HAP-1 (cell line): ENCODE data around the gene GCC2.
"Not testable (repeated sequence)": the region's sequence is repeated elsewhere in the genome, so short reads cannot be mapped to it uniquely, and the experiment has no call there.

Source experiments
- DNase-seq, 2 experiments: peaks; one replicate each; pipeline ENCODE4 v3.0.0-alpha.2; 2016 to 2020; ENCODE audit warnings: low spot score in 2 of 2
- H3K27me3 ChIP-seq: fragments of 250-450 bp; sonication (Bioruptor Pico); 2 replicates; pipeline ENCODE4 v1.5.1; 2020; ENCODE audit warnings: low read depth, mild to moderate bottlenecking, moderate library complexity
- H3K36me3 ChIP-seq: fragments of 250-450 bp; sonication (Bioruptor Pico); replicated peaks from 2 replicates; pipeline ENCODE4 v1.5.1; 2020; ENCODE audit warnings: mild to moderate bottlenecking
- H3K4me1 ChIP-seq: fragments of 250-450 bp; sonication (Bioruptor Pico); 2 replicates; pipeline ENCODE4 v1.5.1; 2020; ENCODE audit warnings: mild to moderate bottlenecking
- H3K4me3 ChIP-seq: fragments of 250-450 bp; sonication (Bioruptor Pico); 2 replicates; pipeline ENCODE4 v1.5.1; 2020; ENCODE audit warnings: mild to moderate bottlenecking, moderate library complexity
- H3K9me3 ChIP-seq: fragments of 250-450 bp; sonication (Bioruptor Pico); 2 replicates; pipeline ENCODE4 v1.5.1; 2020; ENCODE audit warnings: mild to moderate bottlenecking, moderate library complexity
- in situ Hi-C: fragments of 300-500 bp; cut with MboI; formaldehyde crosslinking; loops from 3 replicates; pipeline ENCODE4 v1.14.3; 2020; ENCODE audit warnings: low sequenced_read_pairs, inconsistent platforms, mixed read lengths

The GCC2 gene

DNA sequence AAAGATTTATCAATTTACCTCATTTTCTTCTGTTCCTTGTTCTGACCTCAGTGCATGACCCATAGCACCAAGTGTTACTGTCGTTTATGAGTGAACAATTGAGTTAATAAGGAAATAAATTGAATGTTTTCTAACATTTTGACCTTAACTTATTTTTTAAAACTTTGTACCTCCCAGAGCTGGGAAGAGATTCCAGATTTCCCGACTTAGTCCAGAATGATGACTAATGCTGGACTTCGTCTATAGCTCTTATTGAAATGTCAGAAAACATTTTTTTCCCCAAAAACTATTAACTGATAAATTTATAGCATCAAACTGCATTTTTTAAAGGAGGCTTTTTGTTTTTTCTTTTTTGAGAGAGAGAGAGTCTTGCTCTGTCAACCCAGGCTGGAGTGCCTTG lies 63.4 kb downstream of the GCC2 start:
- in situ Hi-C loops, DNase-seq, H3K9me3 ChIP-seq, H3K27me3 ChIP-seq, H3K36me3 ChIP-seq, H3K4me3 ChIP-seq, H3K4me1 ChIP-seq: not testable (repeated sequence)

GRCh38 chr2:108514478-108514877 lies 65.5 kb downstream of the GCC2 start:
- in situ Hi-C loops, DNase-seq: not testable (repeated sequence)

GRCh38 chr2:108524688-108525087 lies 75.7 kb downstream of the GCC2 start:
- H3K4me3 ChIP-seq, DNase-seq, H3K9me3 ChIP-seq, H3K27me3 ChIP-seq, in situ Hi-C loops, H3K36me3 ChIP-seq, H3K4me1 ChIP-seq: not testable (repeated sequence)

More at GRCh38 chr2:108514478-108514877, 65.5 kb downstream of the GCC2 start:
- H3K27me3 ChIP-seq, H3K4me3 ChIP-seq, H3K9me3 ChIP-seq, H3K36me3 ChIP-seq, H3K4me1 ChIP-seq: not testable (repeated sequence)

GRCh38 chr2:108525258-108525657 lies 76.3 kb downstream of the GCC2 start:
- in situ Hi-C loops, H3K36me3 ChIP-seq, DNase-seq, H3K4me3 ChIP-seq, H3K9me3 ChIP-seq, H3K27me3 ChIP-seq, H3K4me1 ChIP-seq: not testable (repeated sequence)

GRCh38 chr2:108531674-108532055 lies 82.7 kb downstream of the GCC2 start:
- Histone ChIP-seq H3K4me1 (peaks cover 6% of the 10 kb centered on the region), H3K27me3 (no peaks in the 10 kb centered on the region), H3K4me3 (no peak overlapping the region), H3K9me3 (no peaks in the 10 kb centered on the region), H3K36me3 (no peaks in the 10 kb centered on the region)
- no peak for DNase-seq
- in situ Hi-C loops: no loop called here

DNA sequence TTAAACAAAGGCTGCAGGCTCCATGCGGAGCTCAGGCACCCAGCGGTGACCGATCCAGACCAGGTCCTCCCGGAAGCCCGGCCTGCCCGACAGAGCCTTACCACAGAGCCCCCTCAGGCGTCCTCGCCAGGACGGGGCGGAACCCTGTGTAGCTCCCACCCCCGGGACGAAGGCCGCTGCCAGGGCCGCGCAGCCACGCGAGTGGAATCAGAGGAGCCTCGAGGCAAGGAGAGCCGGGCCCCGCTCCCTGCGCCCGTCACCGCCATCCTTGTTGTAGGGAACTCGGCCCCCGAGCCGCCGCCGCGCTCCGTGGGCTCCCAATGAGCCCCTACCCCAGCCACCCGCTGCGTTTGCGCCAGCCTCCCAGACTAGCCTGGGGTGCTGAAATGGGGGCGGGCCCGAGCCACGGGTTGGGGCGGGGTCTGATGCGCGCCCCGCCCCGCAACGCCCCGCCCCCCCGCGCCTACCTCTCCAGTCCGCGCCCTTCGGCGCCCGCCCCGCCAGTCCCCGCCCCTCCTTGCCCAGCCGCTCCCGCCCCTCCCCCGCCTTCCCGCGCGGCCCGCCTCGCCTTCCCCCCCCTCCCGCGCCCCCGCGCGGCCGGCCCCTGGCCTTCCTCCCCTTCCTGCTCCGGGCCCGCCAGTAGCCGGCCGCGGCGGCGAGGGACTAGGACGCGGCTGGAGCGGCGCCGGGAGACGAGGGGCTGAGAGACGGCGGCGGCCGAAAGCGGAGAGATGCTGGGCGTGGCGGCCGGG lies 85.0 kb downstream of the GCC2 start, which contains the start of gene LIMS1:
Gene LIMS1 (plus strand): TSS at position 639 of the 752 bp plus-strand sequence. CDS start 93 bp downstream, at position 732.
- in situ Hi-C loops: no loop called here
- DNase-seq: peak; percentile 85 to 94
- Histone ChIP-seq H3K27me3 (no peaks in the 10 kb centered on the region), H3K4me3 (peak within 1 kb of the TSS; percentile 77), H3K4me1 (peaks cover 17% of the 10 kb centered on the region), H3K36me3 (no peaks in the 10 kb centered on the region), H3K9me3 (no peaks in the 10 kb centered on the region)

DNA sequence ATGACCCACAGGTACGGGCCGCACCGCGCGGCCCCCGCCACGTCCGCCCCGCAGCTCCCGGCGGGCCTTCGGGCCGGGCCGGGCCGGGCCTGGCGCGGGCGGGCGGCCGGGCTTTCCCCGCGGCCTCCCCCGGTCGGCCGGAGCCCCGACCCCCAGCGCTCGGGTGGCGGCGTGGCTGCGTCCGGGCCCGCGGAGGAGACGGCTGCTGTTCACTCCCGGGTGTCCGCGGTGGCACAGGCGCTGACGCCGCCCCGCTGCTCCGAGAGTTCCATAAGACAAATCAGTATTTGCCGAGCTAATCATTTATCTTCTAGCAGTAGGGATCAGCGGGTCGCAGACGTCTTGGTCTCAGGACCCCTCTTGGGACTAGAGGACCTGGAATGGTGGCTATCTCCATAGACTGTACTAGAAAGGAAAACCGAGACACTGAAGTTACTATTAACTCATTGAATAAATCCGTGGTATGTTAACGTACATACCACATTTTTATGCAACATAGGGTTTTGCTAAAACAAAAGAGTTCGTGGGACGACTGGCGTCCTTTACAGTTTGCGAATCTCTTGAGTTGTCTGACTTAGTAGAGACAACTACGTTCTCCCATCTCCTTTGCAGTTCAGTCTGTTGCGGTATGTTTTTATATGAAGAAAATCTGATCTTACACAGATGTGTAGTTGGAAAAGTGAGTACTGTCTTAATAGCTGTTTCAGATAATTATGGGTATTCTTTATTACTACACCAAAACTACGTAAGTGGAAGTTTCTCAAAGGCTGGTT lies 85.8 kb downstream of the GCC2 start:
- H3K27me3 ChIP-seq: no peaks in the 10 kb centered on the region
- in situ Hi-C loops: no loop called here
- peak overlapping the region; percentile 77 for H3K4me3 ChIP-seq
- H3K4me1 ChIP-seq: peaks cover 17% of the 10 kb centered on the region
- H3K36me3 ChIP-seq: no peaks in the 10 kb centered on the region
- peak; percentile 38 to 58 for DNase-seq
- H3K9me3 ChIP-seq: no peaks in the 10 kb centered on the region

GRCh38 chr2:108535357-108535631 lies 86.3 kb downstream of the GCC2 start:
- no peaks in the 10 kb centered on the region for H3K36me3 ChIP-seq
- peak overlapping the region; percentile 77 for H3K4me3 ChIP-seq
- DNase-seq: no peak
- no peaks in the 10 kb centered on the region for H3K27me3 ChIP-seq
- no peaks in the 10 kb centered on the region for H3K9me3 ChIP-seq
- in situ Hi-C loops: no loop called here
- H3K4me1 ChIP-seq: peaks cover 17% of the 10 kb centered on the region

GRCh38 chr2:108536133-108536780 lies 87.3 kb downstream of the GCC2 start:
- in situ Hi-C loops: no loop called here
- no peak for DNase-seq
- Histone ChIP-seq H3K36me3 (no peaks in the 10 kb centered on the region; the same call in 1 of the 2 replicates), H3K27me3 (no peaks in the 10 kb centered on the region), H3K4me3 (peak overlapping the region; percentile 77; the same call in 1 of the 2 replicates), H3K4me1 (peaks cover 14% of the 10 kb centered on the region), H3K9me3 (no peaks in the 10 kb centered on the region)

- no peak for DNase-seq
- no peak overlapping the region for H3K4me3 ChIP-seq
- in situ Hi-C loops: no loop called here
- H3K4me1 ChIP-seq: peaks cover 14% of the 10 kb centered on the region
- no peaks in the 10 kb centered on the region; the same call in 1 of the 2 replicates for H3K36me3 ChIP-seq
- no peaks in the 10 kb centered on the region for H3K9me3 ChIP-seq
- H3K27me3 ChIP-seq: no peaks in the 10 kb centered on the region
Observed at GRCh38 chr2:108536911-108537310, 87.9 kb downstream of the GCC2 start.

DNA sequence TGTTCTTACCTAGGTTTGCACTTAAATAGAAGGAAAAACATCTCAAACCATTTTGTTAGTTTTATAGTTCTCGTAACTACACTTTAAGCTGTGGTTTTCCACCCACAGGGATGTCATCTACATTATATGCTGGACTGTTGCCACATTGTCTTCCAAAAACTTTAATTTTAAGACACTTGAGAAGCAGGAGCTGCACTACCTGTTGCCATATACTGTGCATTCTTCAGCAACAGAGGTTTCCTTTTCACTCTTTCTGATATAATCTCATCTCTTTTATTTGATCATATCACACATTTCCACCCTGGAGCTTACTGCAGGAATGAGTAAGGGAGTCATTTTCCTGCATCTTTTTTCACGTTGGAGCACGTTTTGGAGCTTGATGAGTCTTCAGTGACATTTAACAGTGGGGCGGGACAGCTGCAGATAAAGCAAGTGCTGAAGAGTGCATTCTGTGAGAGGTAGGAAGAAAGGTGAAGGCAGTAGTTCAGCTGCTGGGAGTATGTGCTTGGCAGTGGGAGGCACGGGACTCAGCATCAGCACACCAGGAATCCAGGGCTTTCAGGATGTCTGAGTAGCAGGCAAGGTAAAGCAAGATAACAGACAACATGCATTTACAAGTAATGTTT lies 89.1 kb downstream of the GCC2 start:
- Histone ChIP-seq H3K9me3 (no peaks in the 10 kb centered on the region), H3K36me3 (no peaks in the 10 kb centered on the region; the same call in 1 of the 2 replicates), H3K27me3 (no peaks in the 10 kb centered on the region), H3K4me1 (peaks cover 14% of the 10 kb centered on the region), H3K4me3 (no peak overlapping the region)
- in situ Hi-C loops: no loop called here
- DNase-seq: no peak

DNA sequence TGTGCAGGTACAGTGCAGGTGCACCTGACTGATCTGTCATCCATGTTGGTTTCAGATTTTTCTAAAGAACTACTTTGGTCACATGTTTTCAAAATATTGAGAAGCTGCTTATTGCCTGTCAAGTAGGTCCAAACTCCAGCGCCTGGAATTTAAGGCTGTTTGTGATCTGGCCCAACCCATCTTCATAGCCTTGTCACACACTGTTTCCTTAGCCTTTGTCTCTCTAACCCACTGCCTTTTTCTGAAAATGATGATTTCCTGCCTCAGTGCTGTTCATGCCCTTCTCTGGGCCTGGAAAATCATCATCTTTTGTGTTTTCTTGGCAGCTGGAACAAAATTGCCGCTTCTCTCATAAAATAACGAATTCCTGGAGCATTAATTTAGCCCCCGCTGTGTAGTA lies 92.4 kb downstream of the GCC2 start:
- Histone ChIP-seq H3K36me3 (no peaks in the 10 kb centered on the region; the same call in 1 of the 2 replicates), H3K4me1 (peaks cover 12% of the 10 kb centered on the region), H3K4me3 (no peak overlapping the region), H3K27me3 (no peaks in the 10 kb centered on the region), H3K9me3 (no peaks in the 10 kb centered on the region)
- DNase-seq: no peak
- in situ Hi-C loops: no loop called here

- in situ Hi-C loops: no loop called here
- H3K36me3 ChIP-seq: no peaks in the 10 kb centered on the region; the same call in 1 of the 2 replicates
- H3K27me3 ChIP-seq: no peaks in the 10 kb centered on the region
- H3K4me3 ChIP-seq: no peak overlapping the region
- DNase-seq: no peak
- H3K9me3 ChIP-seq: no peaks in the 10 kb centered on the region
- peaks cover 12% of the 10 kb centered on the region for H3K4me1 ChIP-seq
Observed at GRCh38 chr2:108542071-108542470, 93.1 kb downstream of the GCC2 start.
